ENCODE measurements around the gene MYCN. TPM values are rescaled to one million over a fixed set of nuclear protein-coding genes. Genes with fewer than 3 reads are reported as not detected.
A peak's percentile ranks its signal among the peaks of the same experiment; 100 is the strongest.

MYCN gene
- total and polyA plus RNA-seq, 2 of the 8 experiments (the other 6 are each of a cell fraction or from before 2014, with no cell fraction given): 87.8 to 137 TPM

DNA sequence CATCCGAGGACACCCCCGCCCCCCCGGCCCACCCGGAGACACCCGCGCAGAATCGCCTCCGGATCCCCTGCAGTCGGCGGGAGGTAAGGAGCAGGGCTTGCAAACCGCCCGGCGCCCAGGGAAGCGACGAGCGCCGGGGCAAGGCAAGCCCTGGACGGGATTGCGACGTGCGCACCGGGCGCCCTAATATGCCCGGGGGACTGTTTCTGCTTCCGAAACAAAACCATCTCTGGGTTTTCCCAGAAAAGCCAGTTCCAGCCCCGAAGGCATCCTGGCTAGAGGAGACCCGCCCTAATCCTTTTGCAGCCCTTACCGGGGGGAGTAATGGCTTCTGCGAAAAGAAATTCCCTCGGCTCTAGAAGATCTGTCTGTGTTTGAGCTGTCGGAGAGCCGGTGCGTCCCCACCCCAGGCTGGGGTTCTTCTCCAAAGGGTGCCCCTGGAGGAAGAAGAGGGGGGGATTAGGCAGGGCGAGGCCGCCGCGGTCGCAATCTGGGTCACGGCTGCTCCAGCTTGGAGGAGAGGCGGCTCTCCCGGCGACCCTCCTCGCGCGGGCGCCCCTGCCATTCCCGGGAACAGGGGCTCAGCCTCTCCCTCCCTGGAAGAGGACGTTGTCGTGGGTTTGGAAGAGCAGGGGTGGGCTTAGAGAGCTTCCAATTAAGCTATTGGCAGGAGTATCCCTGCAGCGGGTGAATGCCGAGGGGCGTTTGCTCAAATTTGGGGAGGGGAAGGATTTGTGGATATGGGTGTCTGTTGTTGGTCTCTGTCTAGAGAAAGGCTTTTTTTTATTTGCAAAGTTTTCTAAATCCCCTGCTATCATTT is 521 bp downstream of the MYCN start (continued):
- TF ChIP-seq SP1 (IDR thresholded peaks at IDR 0.05; ENCODE audit: low read depth, low read length): no peak
- no peak for TF ChIP-seq JUND (IDR thresholded peaks at IDR 0.05; ENCODE audit: low read length)
- TF ChIP-seq, protein P1, sequence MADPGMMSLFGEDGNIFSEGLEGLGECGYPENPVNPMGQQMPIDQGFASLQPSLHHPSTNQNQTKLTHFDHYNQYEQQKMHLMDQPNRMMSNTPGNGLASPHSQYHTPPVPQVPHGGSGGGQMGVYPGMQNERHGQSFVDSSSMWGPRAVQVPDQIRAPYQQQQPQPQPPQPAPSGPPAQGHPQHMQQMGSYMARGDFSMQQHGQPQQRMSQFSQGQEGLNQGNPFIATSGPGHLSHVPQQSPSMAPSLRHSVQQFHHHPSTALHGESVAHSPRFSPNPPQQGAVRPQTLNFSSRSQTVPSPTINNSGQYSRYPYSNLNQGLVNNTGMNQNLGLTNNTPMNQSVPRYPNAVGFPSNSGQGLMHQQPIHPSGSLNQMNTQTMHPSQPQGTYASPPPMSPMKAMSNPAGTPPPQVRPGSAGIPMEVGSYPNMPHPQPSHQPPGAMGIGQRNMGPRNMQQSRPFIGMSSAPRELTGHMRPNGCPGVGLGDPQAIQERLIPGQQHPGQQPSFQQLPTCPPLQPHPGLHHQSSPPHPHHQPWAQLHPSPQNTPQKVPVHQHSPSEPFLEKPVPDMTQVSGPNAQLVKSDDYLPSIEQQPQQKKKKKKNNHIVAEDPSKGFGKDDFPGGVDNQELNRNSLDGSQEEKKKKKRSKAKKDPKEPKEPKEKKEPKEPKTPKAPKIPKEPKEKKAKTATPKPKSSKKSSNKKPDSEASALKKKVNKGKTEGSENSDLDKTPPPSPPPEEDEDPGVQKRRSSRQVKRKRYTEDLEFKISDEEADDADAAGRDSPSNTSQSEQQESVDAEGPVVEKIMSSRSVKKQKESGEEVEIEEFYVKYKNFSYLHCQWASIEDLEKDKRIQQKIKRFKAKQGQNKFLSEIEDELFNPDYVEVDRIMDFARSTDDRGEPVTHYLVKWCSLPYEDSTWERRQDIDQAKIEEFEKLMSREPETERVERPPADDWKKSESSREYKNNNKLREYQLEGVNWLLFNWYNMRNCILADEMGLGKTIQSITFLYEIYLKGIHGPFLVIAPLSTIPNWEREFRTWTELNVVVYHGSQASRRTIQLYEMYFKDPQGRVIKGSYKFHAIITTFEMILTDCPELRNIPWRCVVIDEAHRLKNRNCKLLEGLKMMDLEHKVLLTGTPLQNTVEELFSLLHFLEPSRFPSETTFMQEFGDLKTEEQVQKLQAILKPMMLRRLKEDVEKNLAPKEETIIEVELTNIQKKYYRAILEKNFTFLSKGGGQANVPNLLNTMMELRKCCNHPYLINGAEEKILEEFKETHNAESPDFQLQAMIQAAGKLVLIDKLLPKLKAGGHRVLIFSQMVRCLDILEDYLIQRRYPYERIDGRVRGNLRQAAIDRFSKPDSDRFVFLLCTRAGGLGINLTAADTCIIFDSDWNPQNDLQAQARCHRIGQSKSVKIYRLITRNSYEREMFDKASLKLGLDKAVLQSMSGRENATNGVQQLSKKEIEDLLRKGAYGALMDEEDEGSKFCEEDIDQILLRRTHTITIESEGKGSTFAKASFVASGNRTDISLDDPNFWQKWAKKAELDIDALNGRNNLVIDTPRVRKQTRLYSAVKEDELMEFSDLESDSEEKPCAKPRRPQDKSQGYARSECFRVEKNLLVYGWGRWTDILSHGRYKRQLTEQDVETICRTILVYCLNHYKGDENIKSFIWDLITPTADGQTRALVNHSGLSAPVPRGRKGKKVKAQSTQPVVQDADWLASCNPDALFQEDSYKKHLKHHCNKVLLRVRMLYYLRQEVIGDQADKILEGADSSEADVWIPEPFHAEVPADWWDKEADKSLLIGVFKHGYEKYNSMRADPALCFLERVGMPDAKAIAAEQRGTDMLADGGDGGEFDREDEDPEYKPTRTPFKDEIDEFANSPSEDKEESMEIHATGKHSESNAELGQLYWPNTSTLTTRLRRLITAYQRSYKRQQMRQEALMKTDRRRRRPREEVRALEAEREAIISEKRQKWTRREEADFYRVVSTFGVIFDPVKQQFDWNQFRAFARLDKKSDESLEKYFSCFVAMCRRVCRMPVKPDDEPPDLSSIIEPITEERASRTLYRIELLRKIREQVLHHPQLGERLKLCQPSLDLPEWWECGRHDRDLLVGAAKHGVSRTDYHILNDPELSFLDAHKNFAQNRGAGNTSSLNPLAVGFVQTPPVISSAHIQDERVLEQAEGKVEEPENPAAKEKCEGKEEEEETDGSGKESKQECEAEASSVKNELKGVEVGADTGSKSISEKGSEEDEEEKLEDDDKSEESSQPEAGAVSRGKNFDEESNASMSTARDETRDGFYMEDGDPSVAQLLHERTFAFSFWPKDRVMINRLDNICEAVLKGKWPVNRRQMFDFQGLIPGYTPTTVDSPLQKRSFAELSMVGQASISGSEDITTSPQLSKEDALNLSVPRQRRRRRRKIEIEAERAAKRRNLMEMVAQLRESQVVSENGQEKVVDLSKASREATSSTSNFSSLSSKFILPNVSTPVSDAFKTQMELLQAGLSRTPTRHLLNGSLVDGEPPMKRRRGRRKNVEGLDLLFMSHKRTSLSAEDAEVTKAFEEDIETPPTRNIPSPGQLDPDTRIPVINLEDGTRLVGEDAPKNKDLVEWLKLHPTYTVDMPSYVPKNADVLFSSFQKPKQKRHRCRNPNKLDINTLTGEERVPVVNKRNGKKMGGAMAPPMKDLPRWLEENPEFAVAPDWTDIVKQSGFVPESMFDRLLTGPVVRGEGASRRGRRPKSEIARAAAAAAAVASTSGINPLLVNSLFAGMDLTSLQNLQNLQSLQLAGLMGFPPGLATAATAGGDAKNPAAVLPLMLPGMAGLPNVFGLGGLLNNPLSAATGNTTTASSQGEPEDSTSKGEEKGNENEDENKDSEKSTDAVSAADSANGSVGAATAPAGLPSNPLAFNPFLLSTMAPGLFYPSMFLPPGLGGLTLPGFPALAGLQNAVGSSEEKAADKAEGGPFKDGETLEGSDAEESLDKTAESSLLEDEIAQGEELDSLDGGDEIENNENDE (IDR thresholded peaks at IDR 0.05; ENCODE audit: insufficient replicate concordance, low read length): no peak
- no peak for TF ChIP-seq CREB1 (IDR thresholded peaks at IDR 0.05)
- TF ChIP-seq POU5F1 (IDR thresholded peaks at IDR 0.05; ENCODE audit: low read depth, low read length): no peak
- no peak for TF ChIP-seq KDM5A (IDR thresholded peaks at IDR 0.05; ENCODE audit: low read length)
- no peak for TF ChIP-seq HDAC6 (IDR thresholded peaks at IDR 0.05; ENCODE audit: low read depth, low read length)
- no peak for TF ChIP-seq CTBP2 (IDR thresholded peaks at IDR 0.05; ENCODE audit: borderline replicate concordance, insufficient read depth, insufficient read length, low read length)
- no peak for TF ChIP-seq BACH1 (IDR thresholded peaks at IDR 0.05; ENCODE audit: low read length)
- TF ChIP-seq YY1 (IDR thresholded peaks at IDR 0.05; ENCODE audit: low read depth, low read length): no peak
- TF ChIP-seq SAP30 (IDR thresholded peaks at IDR 0.05; ENCODE audit: insufficient read depth, insufficient replicate concordance, low read length): peak; percentile 56
